ENCODE data around the gene MRPL45. TPM values are rescaled to one million over a fixed set of nuclear protein-coding genes. Genes with fewer than 3 reads are reported as not detected.

Gene MRPL45
- total and polyA plus RNA-seq, 2 of the 13 experiments (the other 11 are each of a cell fraction or from before 2014, with no cell fraction given): 89.5 to 157 TPM

DNA sequence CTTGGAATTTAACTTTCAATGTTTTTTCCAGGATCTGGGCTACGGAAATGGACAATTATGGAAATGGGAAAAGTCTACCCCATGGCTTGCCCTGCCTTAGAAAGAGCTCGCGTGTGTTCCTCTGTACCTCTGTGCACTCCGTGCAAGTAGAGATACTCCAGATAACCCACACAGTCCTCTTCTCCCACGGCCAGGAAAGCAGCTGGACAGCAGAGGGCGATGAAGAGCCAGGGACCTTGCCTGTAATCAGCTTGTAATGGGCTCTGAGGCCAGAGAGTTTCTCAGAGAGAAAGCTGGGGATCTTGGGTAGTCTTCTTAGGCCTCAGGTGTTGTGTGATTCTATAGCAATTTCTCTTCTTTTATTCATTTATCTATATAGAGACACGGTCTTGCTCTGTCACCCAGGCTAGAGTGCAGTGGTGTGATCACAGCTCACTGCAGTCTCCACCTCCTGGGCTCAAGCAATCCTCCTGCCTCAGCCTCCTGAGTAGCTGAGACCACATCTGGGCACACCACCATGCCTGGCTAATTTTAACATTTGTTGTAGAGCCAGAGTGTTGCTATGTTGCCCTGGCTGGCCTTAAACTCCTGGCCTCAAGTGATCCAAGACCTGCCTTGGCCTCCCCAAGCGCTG lies 52.2 kb downstream of the MRPL45 start (continued):
- TF ChIP-seq, protein P1, sequence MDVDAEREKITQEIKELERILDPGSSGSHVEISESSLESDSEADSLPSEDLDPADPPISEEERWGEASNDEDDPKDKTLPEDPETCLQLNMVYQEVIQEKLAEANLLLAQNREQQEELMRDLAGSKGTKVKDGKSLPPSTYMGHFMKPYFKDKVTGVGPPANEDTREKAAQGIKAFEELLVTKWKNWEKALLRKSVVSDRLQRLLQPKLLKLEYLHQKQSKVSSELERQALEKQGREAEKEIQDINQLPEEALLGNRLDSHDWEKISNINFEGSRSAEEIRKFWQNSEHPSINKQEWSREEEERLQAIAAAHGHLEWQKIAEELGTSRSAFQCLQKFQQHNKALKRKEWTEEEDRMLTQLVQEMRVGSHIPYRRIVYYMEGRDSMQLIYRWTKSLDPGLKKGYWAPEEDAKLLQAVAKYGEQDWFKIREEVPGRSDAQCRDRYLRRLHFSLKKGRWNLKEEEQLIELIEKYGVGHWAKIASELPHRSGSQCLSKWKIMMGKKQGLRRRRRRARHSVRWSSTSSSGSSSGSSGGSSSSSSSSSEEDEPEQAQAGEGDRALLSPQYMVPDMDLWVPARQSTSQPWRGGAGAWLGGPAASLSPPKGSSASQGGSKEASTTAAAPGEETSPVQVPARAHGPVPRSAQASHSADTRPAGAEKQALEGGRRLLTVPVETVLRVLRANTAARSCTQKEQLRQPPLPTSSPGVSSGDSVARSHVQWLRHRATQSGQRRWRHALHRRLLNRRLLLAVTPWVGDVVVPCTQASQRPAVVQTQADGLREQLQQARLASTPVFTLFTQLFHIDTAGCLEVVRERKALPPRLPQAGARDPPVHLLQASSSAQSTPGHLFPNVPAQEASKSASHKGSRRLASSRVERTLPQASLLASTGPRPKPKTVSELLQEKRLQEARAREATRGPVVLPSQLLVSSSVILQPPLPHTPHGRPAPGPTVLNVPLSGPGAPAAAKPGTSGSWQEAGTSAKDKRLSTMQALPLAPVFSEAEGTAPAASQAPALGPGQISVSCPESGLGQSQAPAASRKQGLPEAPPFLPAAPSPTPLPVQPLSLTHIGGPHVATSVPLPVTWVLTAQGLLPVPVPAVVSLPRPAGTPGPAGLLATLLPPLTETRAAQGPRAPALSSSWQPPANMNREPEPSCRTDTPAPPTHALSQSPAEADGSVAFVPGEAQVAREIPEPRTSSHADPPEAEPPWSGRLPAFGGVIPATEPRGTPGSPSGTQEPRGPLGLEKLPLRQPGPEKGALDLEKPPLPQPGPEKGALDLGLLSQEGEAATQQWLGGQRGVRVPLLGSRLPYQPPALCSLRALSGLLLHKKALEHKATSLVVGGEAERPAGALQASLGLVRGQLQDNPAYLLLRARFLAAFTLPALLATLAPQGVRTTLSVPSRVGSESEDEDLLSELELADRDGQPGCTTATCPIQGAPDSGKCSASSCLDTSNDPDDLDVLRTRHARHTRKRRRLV (CRISPR knock-in tag; IDR thresholded peaks at IDR 0.05): no peak
- TF ChIP-seq, protein P2, sequence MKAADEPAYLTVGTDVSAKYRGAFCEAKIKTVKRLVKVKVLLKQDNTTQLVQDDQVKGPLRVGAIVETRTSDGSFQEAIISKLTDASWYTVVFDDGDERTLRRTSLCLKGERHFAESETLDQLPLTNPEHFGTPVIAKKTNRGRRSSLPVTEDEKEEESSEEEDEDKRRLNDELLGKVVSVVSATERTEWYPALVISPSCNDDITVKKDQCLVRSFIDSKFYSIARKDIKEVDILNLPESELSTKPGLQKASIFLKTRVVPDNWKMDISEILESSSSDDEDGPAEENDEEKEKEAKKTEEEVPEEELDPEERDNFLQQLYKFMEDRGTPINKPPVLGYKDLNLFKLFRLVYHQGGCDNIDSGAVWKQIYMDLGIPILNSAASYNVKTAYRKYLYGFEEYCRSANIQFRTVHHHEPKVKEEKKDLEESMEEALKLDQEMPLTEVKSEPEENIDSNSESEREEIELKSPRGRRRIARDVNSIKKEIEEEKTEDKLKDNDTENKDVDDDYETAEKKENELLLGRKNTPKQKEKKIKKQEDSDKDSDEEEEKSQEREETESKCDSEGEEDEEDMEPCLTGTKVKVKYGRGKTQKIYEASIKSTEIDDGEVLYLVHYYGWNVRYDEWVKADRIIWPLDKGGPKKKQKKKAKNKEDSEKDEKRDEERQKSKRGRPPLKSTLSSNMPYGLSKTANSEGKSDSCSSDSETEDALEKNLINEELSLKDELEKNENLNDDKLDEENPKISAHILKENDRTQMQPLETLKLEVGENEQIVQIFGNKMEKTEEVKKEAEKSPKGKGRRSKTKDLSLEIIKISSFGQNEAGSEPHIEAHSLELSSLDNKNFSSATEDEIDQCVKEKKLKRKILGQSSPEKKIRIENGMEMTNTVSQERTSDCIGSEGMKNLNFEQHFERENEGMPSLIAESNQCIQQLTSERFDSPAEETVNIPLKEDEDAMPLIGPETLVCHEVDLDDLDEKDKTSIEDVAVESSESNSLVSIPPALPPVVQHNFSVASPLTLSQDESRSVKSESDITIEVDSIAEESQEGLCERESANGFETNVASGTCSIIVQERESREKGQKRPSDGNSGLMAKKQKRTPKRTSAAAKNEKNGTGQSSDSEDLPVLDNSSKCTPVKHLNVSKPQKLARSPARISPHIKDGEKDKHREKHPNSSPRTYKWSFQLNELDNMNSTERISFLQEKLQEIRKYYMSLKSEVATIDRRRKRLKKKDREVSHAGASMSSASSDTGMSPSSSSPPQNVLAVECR (CRISPR knock-in tag; IDR thresholded peaks at IDR 0.05; ENCODE audit: borderline replicate concordance): peak; percentile 27; the same call in 1 of the 2 replicates
- no peak for TF ChIP-seq ZNF644 (CRISPR knock-in tag; IDR thresholded peaks at IDR 0.05; ENCODE audit: low read depth)
- TF ChIP-seq SMAD3 (CRISPR knock-in tag; IDR thresholded peaks at IDR 0.05): peak; percentile 79
- 0 out of 2 replicates have a peak, but pooled peaks have one; percentile 41 for TF ChIP-seq AHR (CRISPR knock-in tag; IDR thresholded peaks at IDR 0.05)
- TF ChIP-seq SALL1 (CRISPR knock-in tag; IDR thresholded peaks at IDR 0.05): peak; percentile 75
- no peak for TF ChIP-seq ZNF263 (CRISPR knock-in tag; IDR thresholded peaks at IDR 0.05)
- TF ChIP-seq FOXK1 (CRISPR knock-in tag; IDR thresholded peaks at IDR 0.05; ENCODE audit: borderline replicate concordance, low read depth): peak; percentile 31; the same call in 1 of the 2 replicates
- peak; percentile 56; the same call in 1 of the 2 replicates for TF ChIP-seq KMT2A (CRISPR knock-in tag; IDR thresholded peaks at IDR 0.05)
- 0 out of 2 replicates have a peak, but pooled peaks have one; percentile 45 for TF ChIP-seq FOXA3 (CRISPR knock-in tag; IDR thresholded peaks at IDR 0.05)
- TF ChIP-seq, protein P3, sequence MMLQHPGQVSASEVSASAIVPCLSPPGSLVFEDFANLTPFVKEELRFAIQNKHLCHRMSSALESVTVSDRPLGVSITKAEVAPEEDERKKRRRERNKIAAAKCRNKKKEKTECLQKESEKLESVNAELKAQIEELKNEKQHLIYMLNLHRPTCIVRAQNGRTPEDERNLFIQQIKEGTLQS (CRISPR knock-in tag; IDR thresholded peaks at IDR 0.05): no peak
- TF ChIP-seq ZNF83 (CRISPR knock-in tag; IDR thresholded peaks at IDR 0.05; ENCODE audit: borderline replicate concordance): no peak
- TF ChIP-seq, protein P4, sequence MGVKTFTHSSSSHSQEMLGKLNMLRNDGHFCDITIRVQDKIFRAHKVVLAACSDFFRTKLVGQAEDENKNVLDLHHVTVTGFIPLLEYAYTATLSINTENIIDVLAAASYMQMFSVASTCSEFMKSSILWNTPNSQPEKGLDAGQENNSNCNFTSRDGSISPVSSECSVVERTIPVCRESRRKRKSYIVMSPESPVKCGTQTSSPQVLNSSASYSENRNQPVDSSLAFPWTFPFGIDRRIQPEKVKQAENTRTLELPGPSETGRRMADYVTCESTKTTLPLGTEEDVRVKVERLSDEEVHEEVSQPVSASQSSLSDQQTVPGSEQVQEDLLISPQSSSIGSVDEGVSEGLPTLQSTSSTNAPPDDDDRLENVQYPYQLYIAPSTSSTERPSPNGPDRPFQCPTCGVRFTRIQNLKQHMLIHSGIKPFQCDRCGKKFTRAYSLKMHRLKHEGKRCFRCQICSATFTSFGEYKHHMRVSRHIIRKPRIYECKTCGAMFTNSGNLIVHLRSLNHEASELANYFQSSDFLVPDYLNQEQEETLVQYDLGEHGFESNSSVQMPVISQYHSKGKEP (CRISPR knock-in tag; IDR thresholded peaks at IDR 0.05): 0 out of 2 replicates have a peak, but pooled peaks have one; percentile 53
- no peak for TF ChIP-seq ZNF619 (CRISPR knock-in tag; IDR thresholded peaks at IDR 0.05)
- TF ChIP-seq JUN (CRISPR knock-in tag; IDR thresholded peaks at IDR 0.05): no peak
- TF ChIP-seq KDM1A (CRISPR knock-in tag; IDR thresholded peaks at IDR 0.05): no peak
- peak; percentile 68; the same call in 1 of the 2 replicates for TF ChIP-seq ZNF331 (CRISPR knock-in tag; IDR thresholded peaks at IDR 0.05)
- peak; percentile 83 for TF ChIP-seq KDM2A (CRISPR knock-in tag; IDR thresholded peaks at IDR 0.05; ENCODE audit: borderline replicate concordance, low read depth)
- no peak for TF ChIP-seq PAF1 (CRISPR knock-in tag; IDR thresholded peaks at IDR 0.05)
- TF ChIP-seq HNRNPLL (IDR thresholded peaks at IDR 0.05; ENCODE audit: low read depth, low read length, poor library complexity, severe bottlenecking): no peak
